Right lung (tissue), 10 donors: ENCODE data around the gene CEACAM19. TPM values are rescaled to one million over a fixed set of nuclear protein-coding genes. Genes with fewer than 3 reads are reported as not detected.
A peak's percentile ranks its signal among the peaks of the same experiment; 100 is the strongest.
"Not testable (repeated sequence)": the region's sequence is repeated elsewhere in the genome, so short reads cannot be mapped to it uniquely, and the experiment has no call there.

Source experiments
- DNase-seq, 2 donors: peaks; one replicate each; pipeline ENCODE4 v3.0.0-alpha.2; 2013
- long read RNA-seq, 8 donors: transcript quantifications; one replicate each; lab custom pipeline, GENCODE V29; 2026
- polyA plus RNA-seq, 5 donors: library from polyadenylated mRNA; unstranded; fragments of 120-200 nt; gene quantifications; one replicate each; pipeline versions ENCODE4 v1.2.1 to v1.2.3, GENCODE V29; 2013; ENCODE audit warnings: inconsistent platforms in 1 of 5, low replicate concordance in 1 of 5; ENCODE audit not compliant: insufficient read length in 5 of 5, insufficient read depth in 1 of 5

The CEACAM19 gene
- 10 to 100 TPM; 10.7 to 23.9 (median 15.8) TPM for polyA plus RNA-seq
- long read RNA-seq, donor 1 = 0 reads
- long read RNA-seq, donor 2 = 0 reads
- long read RNA-seq, donor 3, partial matches to known transcripts = 0 of 1 reads
- long read RNA-seq, donor 3, other reads (novel, unspliced or antisense) = 0 of 1 reads
- long read RNA-seq, donor 4 = 0 reads
- long read RNA-seq, donor 5, partial matches to known transcripts = 0 of 1 reads
- long read RNA-seq, donor 5, other reads (novel, unspliced or antisense) = 0 of 1 reads
- long read RNA-seq, donor 6 = 0 reads
- long read RNA-seq, donor 7 = 0 reads
- long read RNA-seq, donor 8 = 0 reads

DNA sequence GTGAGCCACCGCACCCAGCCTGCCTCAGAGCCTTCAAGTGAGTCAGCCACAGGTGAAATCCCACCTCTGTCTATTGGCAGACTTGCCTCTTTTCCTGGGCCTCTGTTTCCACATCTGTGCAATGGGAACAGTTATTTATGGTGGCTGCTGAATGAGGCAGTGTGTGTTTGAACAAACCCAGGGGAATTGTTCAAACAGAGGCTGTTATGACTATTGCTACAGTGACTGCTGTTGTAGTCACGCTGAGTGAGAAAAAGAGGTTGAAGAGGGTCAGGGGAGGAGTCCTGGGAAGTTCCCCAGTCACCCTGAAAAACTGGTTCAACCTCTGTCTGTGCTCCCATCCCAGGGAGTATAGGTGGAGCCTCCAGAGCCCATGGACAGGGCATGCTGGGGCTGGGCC, at the start of gene CEACAM19:
Gene CEACAM19, plus strand, starts transcription at position 83 of the 400 bp plus-strand sequence. CDS start 450 bp downstream, outside the sequence.
- no peak for DNase-seq

DNA sequence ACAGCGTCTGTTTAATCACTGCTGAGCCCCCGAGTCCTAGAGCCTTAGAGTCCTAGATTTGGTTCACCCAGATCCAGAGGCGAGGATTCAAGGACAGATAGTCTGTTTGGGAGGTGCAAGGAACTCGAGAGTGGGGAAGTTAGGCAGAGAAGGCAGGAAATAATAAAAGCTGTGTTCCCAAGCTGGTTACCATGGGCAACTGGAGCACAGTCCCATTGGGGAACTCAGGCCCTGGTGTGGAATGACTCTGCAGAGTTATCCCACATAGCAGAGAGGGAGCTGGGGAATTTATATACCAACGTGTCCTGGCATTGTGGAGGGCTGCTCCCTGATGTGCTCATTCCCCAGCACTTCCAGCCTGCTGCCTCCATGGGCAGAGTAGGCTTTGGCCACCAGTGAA, 48.2 kb upstream of the CEACAM19 start:
- no peak for DNase-seq

DNA sequence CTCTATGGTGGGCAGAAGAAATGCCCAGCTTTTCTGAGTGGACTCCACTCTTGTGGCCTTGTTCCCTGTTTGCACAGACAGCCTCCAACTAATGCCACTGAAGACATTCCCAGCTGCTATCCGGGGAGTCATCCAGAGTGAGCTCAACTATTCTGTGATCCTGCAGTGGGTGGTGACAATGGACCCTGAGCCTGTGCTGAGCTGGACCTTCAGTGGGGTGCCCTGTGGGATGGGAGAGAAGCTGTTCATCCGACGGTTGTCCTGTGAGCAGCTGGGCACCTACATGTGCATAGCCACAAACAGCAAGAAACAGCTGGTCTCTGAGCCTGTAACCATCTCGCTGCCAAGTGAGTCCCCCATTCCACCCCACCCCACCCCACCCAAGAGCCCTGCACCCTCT, 47.7 kb upstream of the CEACAM19 start:
- DNase-seq = no peak

GRCh38 chr19:44624840-44625354, 46.4 kb upstream of the CEACAM19 start:
- no peak for DNase-seq

DNA sequence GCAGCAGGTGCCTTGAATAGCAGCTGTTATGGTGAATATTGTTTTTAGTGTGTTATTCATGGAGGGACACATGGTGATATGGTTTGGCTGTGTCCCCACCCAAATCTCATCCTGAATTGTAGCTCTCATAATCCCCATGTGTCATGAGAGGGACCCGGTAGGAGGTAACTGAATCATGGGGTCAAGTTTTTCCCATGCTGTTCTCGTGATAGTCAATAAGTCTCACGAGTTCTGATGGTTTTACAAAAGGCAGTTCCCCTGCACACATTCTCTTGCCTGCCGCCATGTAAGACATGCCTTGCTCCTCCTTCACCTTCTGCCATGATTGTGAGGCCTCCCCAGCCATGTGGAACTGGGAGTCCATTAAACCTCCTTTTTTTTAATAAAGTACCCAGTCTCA, 45.6 kb upstream of the CEACAM19 start:
- not testable (repeated sequence) for DNase-seq

DNA sequence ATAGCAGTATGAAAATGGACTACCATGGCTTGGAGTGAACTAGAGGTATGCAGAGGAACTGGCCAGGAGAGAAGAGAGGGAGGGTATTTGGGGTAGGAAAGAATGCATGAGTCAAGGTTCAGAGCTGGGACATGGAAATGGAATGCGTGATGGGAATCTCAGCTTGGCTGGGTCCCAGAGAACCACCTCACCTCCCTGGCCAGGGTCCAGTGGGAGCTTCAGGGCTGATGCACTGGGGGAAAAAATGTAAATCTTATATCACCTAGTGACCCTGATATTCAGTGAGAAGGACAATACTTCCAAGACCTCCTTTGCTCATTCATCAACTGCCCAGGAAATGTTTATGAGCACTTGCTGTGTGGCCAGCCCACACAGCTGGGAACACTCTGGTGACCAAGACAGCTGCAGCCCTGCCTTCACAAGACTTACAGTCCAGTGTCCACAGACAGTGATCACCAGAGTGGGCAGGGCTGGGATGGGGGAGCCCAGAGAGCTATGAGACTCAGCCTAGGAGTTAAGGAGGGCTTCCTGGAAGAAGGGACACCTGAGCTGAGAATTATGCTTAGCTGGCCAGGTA, 45.1 kb upstream of the CEACAM19 start:
- DNase-seq = no peak

DNA sequence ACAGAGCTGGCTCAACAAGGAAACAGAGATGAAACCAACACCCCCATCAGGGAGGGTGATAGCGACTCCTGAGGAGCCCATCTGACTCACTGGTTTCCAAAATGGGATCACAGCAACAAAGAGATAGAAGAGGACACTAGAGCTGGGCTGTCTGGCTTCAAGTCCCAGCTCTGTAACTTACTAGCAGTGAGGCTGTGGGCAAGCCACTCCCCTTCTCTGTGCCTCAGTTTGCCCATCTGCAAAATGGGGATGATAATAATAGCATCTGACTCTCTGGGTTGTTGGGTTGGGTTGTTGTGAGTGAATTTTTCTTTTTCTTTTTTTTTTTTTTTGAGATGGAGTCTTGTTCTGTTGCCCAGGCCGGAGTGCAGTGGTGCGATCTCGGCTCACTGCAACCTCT, 43.7 kb upstream of the CEACAM19 start:
- DNase-seq = no peak

DNA sequence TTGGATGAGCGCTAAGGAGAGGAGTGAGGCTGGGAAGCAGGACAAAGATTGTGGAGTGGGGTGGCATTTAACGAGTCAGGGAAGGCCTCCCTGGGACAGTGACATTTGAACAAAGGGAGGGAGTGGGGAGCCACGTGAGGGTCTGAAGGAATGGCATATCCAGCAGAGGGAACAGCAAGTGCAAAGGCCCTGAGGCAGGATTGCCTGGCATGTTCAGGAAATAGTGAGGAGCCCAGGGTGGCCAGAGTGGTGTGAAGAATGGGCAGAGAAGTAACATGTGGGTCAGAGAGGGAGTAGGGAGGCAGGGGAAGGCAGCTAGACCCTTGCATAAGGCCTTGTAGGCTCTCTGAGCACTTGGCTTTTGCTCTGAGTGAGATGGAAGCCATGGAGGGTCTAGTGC, 42.5 kb upstream of the CEACAM19 start:
- no peak for DNase-seq

DNA sequence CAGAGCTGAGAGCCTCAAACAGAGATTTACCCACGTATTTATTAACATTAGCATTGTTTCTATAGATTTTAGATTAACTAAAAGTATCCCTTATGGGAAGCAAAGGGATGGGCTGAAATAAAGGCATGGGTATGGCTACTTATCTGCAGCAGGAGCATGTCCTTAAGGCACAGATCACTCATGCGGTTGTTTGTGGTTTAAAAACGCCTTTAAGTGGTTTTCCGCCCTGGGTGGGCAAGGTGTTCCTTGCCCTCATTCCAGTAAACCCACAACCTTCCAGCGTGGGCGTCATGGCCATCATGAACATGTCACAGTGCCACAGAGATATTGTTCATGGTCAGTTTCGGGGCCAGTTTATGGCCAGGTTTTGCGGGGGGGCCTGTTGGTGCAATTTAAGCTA, 39.7 kb upstream of the CEACAM19 start:
- not testable (repeated sequence) for DNase-seq

DNA sequence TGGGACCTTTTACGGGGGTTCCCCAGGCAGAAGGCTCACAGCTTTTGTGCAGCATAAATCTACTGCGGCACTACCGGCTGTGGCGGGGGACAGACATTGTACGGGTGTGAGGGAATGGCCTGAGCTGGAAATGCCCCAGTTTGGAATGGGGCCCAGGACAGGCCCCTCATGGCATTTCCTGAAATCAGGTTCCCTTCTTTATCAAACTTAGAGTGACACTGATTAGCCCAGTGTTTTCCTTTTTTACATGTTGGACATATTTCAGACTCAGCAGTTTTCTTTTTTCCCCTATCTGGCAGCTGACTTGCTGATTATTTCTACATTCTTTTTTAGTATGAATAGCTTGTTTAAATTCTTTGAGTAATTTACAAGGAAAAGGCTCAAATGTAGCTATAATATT, 37.2 kb upstream of the CEACAM19 start:
- DNase-seq = peak in 1 of 2 donors; percentile 29

- DNase-seq = no peak
These were observed 36.5 kb upstream of the CEACAM19 start for GRCh38 chr19:44634785-44635184.

DNA sequence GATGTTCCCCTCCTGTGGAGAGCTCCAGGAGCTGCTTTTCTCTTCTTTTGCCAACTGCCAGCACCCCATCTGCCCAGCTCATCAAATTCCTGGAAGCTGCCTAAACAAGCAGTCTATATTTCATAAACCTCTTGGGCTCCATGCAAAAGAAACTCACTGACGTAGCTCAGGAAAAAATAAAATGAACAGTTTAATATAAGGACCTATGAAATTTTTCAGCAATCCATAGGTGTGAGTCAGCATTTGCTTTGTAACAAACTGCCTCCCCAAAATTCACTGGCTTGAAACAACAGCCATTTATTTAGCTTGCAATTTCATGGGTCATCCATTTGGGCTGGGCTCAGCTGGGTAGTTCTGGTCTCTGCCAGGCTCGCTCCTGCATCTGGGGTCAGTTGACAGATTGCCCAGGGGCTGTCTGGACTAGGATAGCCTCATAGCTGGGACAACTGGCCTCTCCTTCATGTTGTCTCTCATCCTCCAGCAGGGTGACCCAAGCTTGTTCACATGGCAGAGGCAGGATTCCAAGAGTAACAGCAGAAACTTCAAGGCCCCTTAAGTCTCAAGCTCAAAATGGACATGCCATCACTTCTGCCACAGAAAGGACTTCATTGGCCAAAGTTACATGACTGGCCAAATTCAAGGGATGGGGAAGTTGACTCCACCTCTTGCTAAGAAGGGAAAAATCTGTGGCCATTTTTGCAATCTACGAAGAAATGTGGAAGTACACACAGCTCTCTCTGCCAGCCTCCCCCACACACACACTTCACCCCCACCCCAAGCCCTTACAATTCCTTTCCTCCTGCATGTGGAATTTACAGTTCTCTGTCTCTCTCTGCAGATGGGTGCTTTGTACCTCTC, 35.5 kb upstream of the CEACAM19 start:
- DNase-seq = no peak

GRCh38 chr19:44636439-44637389, 34.6 kb upstream of the CEACAM19 start:
- DNase-seq = no peak

DNA sequence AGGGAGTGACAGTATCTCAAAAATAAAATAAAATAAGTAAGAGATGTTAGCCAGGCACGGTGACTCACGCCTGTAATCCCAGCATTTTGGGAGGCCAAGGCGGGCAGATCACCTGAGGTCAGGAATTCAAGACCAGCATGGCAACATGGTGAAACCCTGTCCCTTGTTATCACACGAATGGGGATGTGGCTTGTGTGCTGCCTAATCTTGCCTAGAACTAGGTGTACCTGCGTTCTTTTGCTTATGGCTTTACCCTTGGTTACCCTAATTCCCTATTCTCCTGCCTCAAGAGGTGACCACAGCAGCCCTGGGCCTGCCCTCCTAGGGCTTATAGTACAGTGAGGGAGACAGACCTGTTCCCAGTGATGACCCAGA, 33.9 kb upstream of the CEACAM19 start:
- no peak for DNase-seq

GRCh38 chr19:44640518-44640917, 30.8 kb upstream of the CEACAM19 start:
- DNase-seq = no peak

- no peak for DNase-seq
These were observed 29.6 kb upstream of the CEACAM19 start for GRCh38 chr19:44641501-44642265.

GRCh38 chr19:44642377-44642776, 28.9 kb upstream of the CEACAM19 start:
- no peak for DNase-seq

DNA sequence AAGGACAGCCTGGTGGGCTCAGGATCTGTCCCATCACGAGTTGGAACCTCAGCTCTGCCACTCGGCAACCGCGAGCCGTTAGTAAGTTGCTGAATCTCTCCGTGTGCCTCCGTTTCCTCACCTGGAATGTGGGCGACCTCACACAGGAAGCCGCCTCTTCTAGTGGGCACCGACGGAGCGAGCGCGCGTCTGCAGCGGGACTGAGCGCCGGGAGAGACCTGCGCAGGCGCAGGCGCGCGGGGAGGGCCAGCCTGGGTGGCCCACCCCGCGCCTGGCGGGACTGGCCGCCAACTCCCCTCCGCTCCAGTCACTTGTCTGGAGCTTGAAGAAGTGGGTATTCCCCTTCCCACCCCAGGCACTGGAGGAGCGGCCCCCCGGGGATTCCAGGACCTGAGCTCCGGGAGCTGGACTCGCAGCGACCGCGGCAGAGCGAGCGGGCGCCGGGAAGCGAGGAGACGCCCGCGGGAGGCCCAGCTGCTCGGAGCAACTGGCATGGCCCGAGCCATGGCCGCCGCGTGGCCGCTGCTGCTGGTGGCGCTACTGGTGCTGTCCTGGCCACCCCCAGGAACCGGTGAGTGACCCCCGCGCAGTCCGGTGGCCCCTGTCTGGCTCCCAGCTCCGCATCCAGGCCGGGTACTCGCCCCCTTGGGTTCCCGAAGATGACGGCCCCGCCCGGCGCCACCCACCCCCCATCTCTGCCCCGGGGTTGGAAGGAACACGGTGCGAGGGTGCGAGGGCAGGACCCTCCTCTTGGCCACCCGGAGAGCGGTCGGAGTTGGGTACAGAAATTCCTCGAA, 27.5 kb upstream of the CEACAM19 start, which contains the start of gene PVR:
Gene PVR, plus strand, starts transcription at position 306 of the 797 bp plus-strand sequence. Its CDS starts 187 bp downstream, at position 493.
- DNase-seq = peak; percentile 75 to 77

DNA sequence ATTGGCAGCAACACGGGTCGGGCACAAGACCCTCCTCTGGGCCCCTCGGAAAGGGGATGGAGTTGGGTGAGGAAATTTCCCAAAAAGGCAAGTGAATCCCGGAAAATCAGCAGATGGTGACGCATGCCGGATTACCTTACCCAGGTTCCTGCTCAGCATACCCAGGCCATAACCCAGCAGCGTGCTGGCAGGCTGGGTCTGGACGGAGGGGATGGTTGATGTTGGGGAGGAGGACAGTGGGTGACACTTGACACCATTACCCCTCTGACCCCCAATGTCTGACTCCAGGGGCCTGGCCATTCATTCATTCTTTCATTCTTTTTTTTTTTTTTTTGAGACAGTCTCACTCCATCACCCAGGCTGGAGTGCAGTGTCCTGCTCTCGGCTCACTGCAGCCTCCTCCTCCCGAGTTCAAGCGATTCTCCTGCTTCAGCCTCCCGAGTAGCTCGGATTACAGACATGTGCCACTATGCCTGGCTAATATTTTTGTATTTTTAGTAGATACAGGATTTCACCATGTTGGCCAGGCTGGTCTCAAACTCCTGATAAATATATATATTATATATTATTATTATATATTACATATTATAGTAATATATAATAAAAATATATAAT, 26.8 kb upstream of the CEACAM19 start:
- DNase-seq = peak in 1 of 2 donors; percentile 38
